A549 (cell line): ENCODE data around the gene CPA1. TPM values are rescaled to one million over a fixed set of nuclear protein-coding genes. Genes with fewer than 3 reads are reported as not detected.

ENCODE experiments used
- ATAC-seq, 2 experiments: fragments of 200-7000 bp in 1 of 2; fragments of >200 bp in 1 of 2; cut with Nextera tagmentation in 1 of 2; cut with Tn5 transposase in 1 of 2; 3 replicates each; pipeline versions ENCODE4 v1.8.0 to v1.9.1; 2018 to 2020; ENCODE audit warnings: mild to moderate bottlenecking in 1 of 2, moderate library complexity in 1 of 2
- CTCF ChIA-PET: fragments of 300-600 bp; sonication (Branson Sonifier 250); formaldehyde crosslinking; extraction: SDS; loops from one replicate; lab custom pipeline; 2021; ENCODE audit warnings: antibody characterized with exemption, inconsistent platforms; lab: Yijun Ruan, JAX
- POLR2A ChIA-PET: fragments of 350-600 bp; formaldehyde crosslinking; extraction: SDS; loops from one replicate; lab custom pipeline; 2021; ENCODE audit warnings: antibody characterized with exemption, inconsistent platforms; lab: Yijun Ruan, JAX
- DNase-seq, 2 experiments: peaks; one replicate each; pipeline versions ENCODE4 v3.0.0 to v3.0.0-alpha.2; 2011 to 2016; ENCODE audit warnings: low read depth in 1 of 2, low spot score in 1 of 2
- FAIRE-seq: peaks from 2 replicates; lab custom pipeline; 2011; peaks lifted over from hg19 to GRCh38; lab: Jason Lieb, UNC
- H3K27ac ChIP-seq, 2 experiments: fragments of >200 bp; sonication (Bioruptor Twin); formaldehyde crosslinking; 3 replicates each; pipeline ENCODE4 v1.5.1; 2016 to 2017
- H3K4me1 ChIP-seq: fragments of >200 bp; sonication (Bioruptor Twin); formaldehyde crosslinking; 3 replicates; pipeline ENCODE4 v1.6.1; 2016
- H3K4me2 ChIP-seq: fragments of >200 bp; sonication (Bioruptor Twin); formaldehyde crosslinking; 3 replicates; pipeline ENCODE4 v1.6.1; 2016
- H3K4me3 ChIP-seq: fragments of >200 bp; sonication (Bioruptor Twin); formaldehyde crosslinking; 3 replicates; pipeline ENCODE4 v1.5.1; 2016
- H3K9me3 ChIP-seq: fragments of >200 bp; sonication (Bioruptor Twin); formaldehyde crosslinking; 3 replicates; pipeline ENCODE4 v1.6.1; 2016
- BHLHE40 ChIP-seq: IDR thresholded peaks from 2 replicates; pipeline ENCODE4 v1.6.1; 2012; ENCODE audit warnings: low read depth, low read length, inconsistent platforms
- CBX8 ChIP-seq: fragments of 200-600 bp; sonication (generic); IDR thresholded peaks from 2 replicates; pipeline ENCODE4 v1.6.1; 2016
- CEBPB ChIP-seq, 2 experiments: fragments of >200 bp in 1 of 2; sonication (Bioruptor Twin) in 1 of 2; formaldehyde crosslinking in 1 of 2; IDR thresholded peaks; 2 replicates each; pipeline ENCODE4 v1.6.1; 2012 to 2016
- E2F6 ChIP-seq: IDR thresholded peaks from 2 replicates; pipeline ENCODE4 v1.6.1; 2012; ENCODE audit warnings: low read depth, borderline replicate concordance
- EHMT2 ChIP-seq: fragments of 200-600 bp; sonication (generic); IDR thresholded peaks from 2 replicates; pipeline ENCODE4 v1.6.1; 2016; ENCODE audit warnings: antibody characterized with exemption, low read depth, mild to moderate bottlenecking, moderate library complexity
- FOSB ChIP-seq: fragments of 250-450 bp; sonication (Bioruptor Pico); IDR thresholded peaks from 2 replicates; pipeline ENCODE4 v1.5.0; 2020; ENCODE audit warnings: mild to moderate bottlenecking, moderate library complexity
- FOXS1 ChIP-seq: fragments of 250-450 bp; sonication (Bioruptor Pico); IDR thresholded peaks from 2 replicates; pipeline ENCODE4 v1.5.0; 2020; ENCODE audit warnings: mild to moderate bottlenecking, moderate library complexity
- HES2 ChIP-seq: fragments of >200 bp; sonication (Bioruptor Twin); formaldehyde crosslinking; IDR thresholded peaks from 2 replicates; pipeline ENCODE4 v1.6.1; 2016
- JUN ChIP-seq, 2 experiments: fragments of >200 bp; sonication (Bioruptor Twin); formaldehyde crosslinking; IDR thresholded peaks; 2 replicates in 1 of 2; 3 replicates in 1 of 2; pipeline ENCODE4 v1.6.1; 2016 to 2017
- JUNB ChIP-seq: fragments of >200 bp; sonication (Bioruptor Twin); formaldehyde crosslinking; IDR thresholded peaks from 2 replicates; pipeline ENCODE4 v1.6.1; 2016
- KDM5A ChIP-seq: fragments of 200-600 bp; sonication (generic); IDR thresholded peaks from 2 replicates; pipeline ENCODE4 v1.6.1; 2016; ENCODE audit warnings: antibody characterized with exemption, mild to moderate bottlenecking
- MAX ChIP-seq: IDR thresholded peaks from 2 replicates; pipeline ENCODE4 v1.6.1; 2012
- NPAS2 ChIP-seq: fragments of 250-450 bp; sonication (Bioruptor Pico); IDR thresholded peaks from 2 replicates; pipeline ENCODE4 v1.8.0; 2022; ENCODE audit warnings: mild to moderate bottlenecking, moderate library complexity, borderline replicate concordance
- NR3C1 ChIP-seq: fragments of >200 bp; sonication (Bioruptor Twin); formaldehyde crosslinking; IDR thresholded peaks from 3 replicates; pipeline ENCODE4 v1.6.1; 2017
- PHF8 ChIP-seq: fragments of 200-600 bp; sonication (generic); IDR thresholded peaks from 2 replicates; pipeline ENCODE4 v1.6.1; 2016; ENCODE audit warnings: low read depth, mild to moderate bottlenecking, antibody characterized with exemption, moderate library complexity, borderline replicate concordance
- POLR2A ChIP-seq: IDR thresholded peaks from 2 replicates; pipeline ENCODE4 v1.6.1; 2012; ENCODE audit warnings: mild to moderate bottlenecking, low read length
- RAD21 ChIP-seq, 2 experiments: fragments of >200 bp in 1 of 2; sonication (Bioruptor Twin) in 1 of 2; formaldehyde crosslinking in 1 of 2; IDR thresholded peaks in 1 of 2; conservative IDR thresholded peaks in 1 of 2; 2 replicates in 1 of 2; 3 replicates in 1 of 2; pipeline ENCODE4 v1.6.1; 2012 to 2018; ENCODE audit warnings: inconsistent platforms in 1 of 2
- REST ChIP-seq: fragments of 200-600 bp; sonication (generic); IDR thresholded peaks from 2 replicates; pipeline ENCODE4 v1.6.1; 2016; ENCODE audit warnings: antibody characterized with exemption, mild to moderate bottlenecking, moderate library complexity
- RFX5 ChIP-seq: fragments of 450-650 bp; IDR thresholded peaks from 2 replicates; pipeline ENCODE4 v1.7.1; 2014; ENCODE audit warnings: antibody characterized with exemption, mild to moderate bottlenecking, moderate library complexity
- RNF2 ChIP-seq: fragments of 200-600 bp; sonication (generic); IDR thresholded peaks from 2 replicates; pipeline ENCODE4 v1.6.1; 2016; ENCODE audit warnings: low read depth, mild to moderate bottlenecking, antibody characterized with exemption, moderate library complexity, borderline replicate concordance
- USF2 ChIP-seq: fragments of 450-650 bp; IDR thresholded peaks from 2 replicates; pipeline ENCODE4 v1.6.1; 2014; ENCODE audit warnings: antibody characterized with exemption
- ZFP36 ChIP-seq: fragments of 450-650 bp; IDR thresholded peaks from 2 replicates; pipeline ENCODE4 v1.6.1; 2014; ENCODE audit warnings: borderline replicate concordance; ENCODE audit not compliant: partially characterized antibody
- WGBS: methylation state at CpG from one replicate; pipeline ENCODE4 v1.1.6; 2017; ENCODE audit errors: missing lambda C conversion rate; 5-methylcytosine and 5-hydroxymethylcytosine counted together
- polyA plus RNA-seq, 4 experiments: library from polyadenylated mRNA; depleted of rRNA in 3 of 4; stranded (reverse); fragments of >200 nt; fragmentation: RNase III in 1 of 4; extraction: RNeasy Plus Mini Kit Qiagen cat#74134 plus additional on column Dnase treatment in 1 of 4; gene quantifications; 2 replicates in 3 of 4; 3 replicates in 1 of 4; pipeline ENCODE4 v1.2.3, GENCODE V29; 2011 to 2017

Gene CPA1
- polyA plus RNA-seq, 2 of the 4 experiments (the other 2 are of a cell fraction): not detected

GRCh38 chr7:130423501-130424037 is 43.3 kb downstream of the CPA1 start:
- H3K4me1 ChIP-seq: no peaks in the 10 kb centered on the region
- WGBS: 90% methylated on average over 3 of the region's 3 CpGs
- TF ChIP-seq JUNB (no peak), HES2 (no peak), NPAS2 (no peak), CBX8 (no peak), JUN (IDR thresholded peaks at IDR 0.05) (no peak), MAX (no peak), POLR2A (no peak), REST (no peak), NR3C1 (no peak), RFX5 (no peak), ZFP36 (no peak), USF2 (no peak), RNF2 (no peak)
- H3K27ac ChIP-seq: no peak overlapping the region
- H3K4me2 ChIP-seq: no peak overlapping the region
- FAIRE-seq (no peak), ATAC-seq (no peak), DNase-seq (no peak)
- POLR2A ChIA-PET: no interaction called here
- H3K4me3 ChIP-seq: no peak overlapping the region
- CTCF ChIA-PET: no interaction called here
- H3K9me3 ChIP-seq: no peaks in the 10 kb centered on the region

- Histone ChIP-seq H3K4me2 (no peak overlapping the region), H3K9me3 (no peaks in the 10 kb centered on the region), H3K4me1 (no peaks in the 10 kb centered on the region), H3K27ac (no peak overlapping the region), H3K4me3 (no peak overlapping the region)
- WGBS: 78% methylated on average over 4 of the region's 4 CpGs
- TF ChIP-seq FOXS1 (CRISPR knock-in tag) (no peak), HES2 (no peak), RAD21 (conservative IDR thresholded peaks at IDR 0.05 in 1 of 2, IDR thresholded peaks at IDR 0.05 in 1 of 2) (no peak), KDM5A (no peak), BHLHE40 (no peak), CEBPB (IDR thresholded peaks at IDR 0.05) (no peak), PHF8 (no peak), E2F6 (no peak), NR3C1 (no peak), FOSB (CRISPR knock-in tag) (no peak), EHMT2 (no peak)
- DNase-seq (no peak), FAIRE-seq (no peak), ATAC-seq (no peak)
- ChIA-PET POLR2A (no interaction called here), CTCF (interaction anchor here (1.4 kb wide), 1 partner anchor 28 kb away, joined by 3 read pairs; no protein-coding TSS in a partner anchor)
Measured at GRCh38 chr7:130425796-130426195, 45.5 kb downstream of the CPA1 start.
